ENCODE measurements around the gene ARHGAP26. TPM values are rescaled to one million over a fixed set of nuclear protein-coding genes. Genes with fewer than 3 reads are reported as not detected.

ARHGAP26 gene
- total and polyA plus RNA-seq, 9 donors: 1.9 to 47.1 (median 12.0) TPM

DNA sequence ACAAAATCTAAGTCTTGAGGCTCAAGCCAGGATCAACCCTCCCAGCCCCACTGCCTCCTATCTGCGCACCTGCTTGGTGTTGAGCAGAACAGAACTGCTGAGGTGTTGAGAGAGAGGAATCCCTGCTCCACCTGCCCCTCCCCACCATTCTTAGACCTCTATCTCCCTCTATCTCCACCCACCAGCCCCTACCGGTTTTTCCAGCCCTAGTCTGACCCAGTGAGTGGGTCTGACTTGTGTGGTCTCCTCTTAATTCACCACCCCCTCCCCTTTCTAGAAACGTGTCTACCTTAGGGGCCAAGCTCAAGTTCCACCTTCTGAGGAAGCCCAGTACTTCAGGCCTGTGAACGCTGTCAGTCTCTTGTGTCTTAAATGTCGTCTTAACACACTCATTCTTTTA lies 93.7 kb downstream of the ARHGAP26 start:
- Histone ChIP-seq H3K4me3 (no peak overlapping the region), H3K27ac (no peak overlapping the region), H3K4me1 (ENCODE audit: insufficient read depth) (no peaks in the 10 kb centered on the region), H3K36me3 (no peaks in the 10 kb centered on the region), H3K27me3 (no peaks in the 10 kb centered on the region), H3K9me3 (no peaks in the 10 kb centered on the region)
- TF ChIP-seq, protein P1, sequence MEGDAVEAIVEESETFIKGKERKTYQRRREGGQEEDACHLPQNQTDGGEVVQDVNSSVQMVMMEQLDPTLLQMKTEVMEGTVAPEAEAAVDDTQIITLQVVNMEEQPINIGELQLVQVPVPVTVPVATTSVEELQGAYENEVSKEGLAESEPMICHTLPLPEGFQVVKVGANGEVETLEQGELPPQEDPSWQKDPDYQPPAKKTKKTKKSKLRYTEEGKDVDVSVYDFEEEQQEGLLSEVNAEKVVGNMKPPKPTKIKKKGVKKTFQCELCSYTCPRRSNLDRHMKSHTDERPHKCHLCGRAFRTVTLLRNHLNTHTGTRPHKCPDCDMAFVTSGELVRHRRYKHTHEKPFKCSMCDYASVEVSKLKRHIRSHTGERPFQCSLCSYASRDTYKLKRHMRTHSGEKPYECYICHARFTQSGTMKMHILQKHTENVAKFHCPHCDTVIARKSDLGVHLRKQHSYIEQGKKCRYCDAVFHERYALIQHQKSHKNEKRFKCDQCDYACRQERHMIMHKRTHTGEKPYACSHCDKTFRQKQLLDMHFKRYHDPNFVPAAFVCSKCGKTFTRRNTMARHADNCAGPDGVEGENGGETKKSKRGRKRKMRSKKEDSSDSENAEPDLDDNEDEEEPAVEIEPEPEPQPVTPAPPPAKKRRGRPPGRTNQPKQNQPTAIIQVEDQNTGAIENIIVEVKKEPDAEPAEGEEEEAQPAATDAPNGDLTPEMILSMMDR (IDR thresholded peaks at IDR 0.05): no peak
- TF ChIP-seq EP300 (IDR thresholded peaks at IDR 0.05) (no peak), POLR2A (IDR thresholded peaks at IDR 0.05) (no peak)
- DNase-seq: no peak
- WGBS, 3 donors: 79 to 80% (median 79%) methylated on average over 5 of the region's 5 CpGs
- intact Hi-C loops (cut with DNase I): no loop called here

GRCh38 chr5:142864290-142865260 lies 94.4 kb downstream of the ARHGAP26 start:
- WGBS, 3 donors: 84 to 86% (median 85%) methylated on average over 13 of the region's 13 CpGs
- no peak for DNase-seq
- no peaks in the 10 kb centered on the region for H3K9me3 ChIP-seq
- H3K36me3 ChIP-seq: no peaks in the 10 kb centered on the region
- H3K27me3 ChIP-seq: no peaks in the 10 kb centered on the region
- no peak overlapping the region for H3K4me3 ChIP-seq
- H3K27ac ChIP-seq: no peak overlapping the region
- intact Hi-C loops (cut with DNase I): no loop called here
- H3K4me1 ChIP-seq (ENCODE audit: insufficient read depth): no peaks in the 10 kb centered on the region
- TF ChIP-seq POLR2A (IDR thresholded peaks at IDR 0.05) (no peak), EP300 (IDR thresholded peaks at IDR 0.05) (no peak)
- TF ChIP-seq, protein P1 (IDR thresholded peaks at IDR 0.05): no peak

DNA sequence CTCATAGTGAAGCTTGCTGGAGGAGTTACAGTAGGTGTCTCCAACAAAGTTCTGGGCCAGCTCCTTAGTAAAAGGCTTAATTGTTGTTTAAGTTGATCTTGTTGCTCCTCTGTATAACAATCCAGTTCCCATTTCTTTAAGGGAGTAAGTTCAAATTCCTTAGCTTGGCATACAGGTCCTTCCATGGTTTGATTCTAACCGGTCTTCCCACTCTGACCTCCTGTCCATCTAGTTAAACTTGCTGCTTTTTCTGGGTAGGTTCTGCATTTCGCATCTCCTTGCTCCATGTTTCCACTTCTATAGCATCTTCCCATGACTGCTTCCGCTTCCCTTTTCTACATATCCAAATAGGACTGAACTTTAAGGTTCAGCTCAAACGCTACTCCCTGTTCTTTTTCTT lies 95.5 kb downstream of the ARHGAP26 start:
- no peaks in the 10 kb centered on the region for H3K27me3 ChIP-seq
- H3K27ac ChIP-seq: no peak overlapping the region
- no peaks in the 10 kb centered on the region for H3K36me3 ChIP-seq
- H3K4me3 ChIP-seq: no peak overlapping the region
- WGBS, 3 donors: 93 to 96% (median 95%) methylated on average over 4 of the region's 4 CpGs
- DNase-seq: no peak
- intact Hi-C loops (cut with DNase I): no loop called here
- TF ChIP-seq, protein P1 (IDR thresholded peaks at IDR 0.05): no peak
- no peak for TF ChIP-seq POLR2A (IDR thresholded peaks at IDR 0.05)
- TF ChIP-seq EP300 (IDR thresholded peaks at IDR 0.05): no peak
- H3K4me1 ChIP-seq (ENCODE audit: insufficient read depth): peaks cover 2% of the 10 kb centered on the region
- no peaks in the 10 kb centered on the region for H3K9me3 ChIP-seq

DNA sequence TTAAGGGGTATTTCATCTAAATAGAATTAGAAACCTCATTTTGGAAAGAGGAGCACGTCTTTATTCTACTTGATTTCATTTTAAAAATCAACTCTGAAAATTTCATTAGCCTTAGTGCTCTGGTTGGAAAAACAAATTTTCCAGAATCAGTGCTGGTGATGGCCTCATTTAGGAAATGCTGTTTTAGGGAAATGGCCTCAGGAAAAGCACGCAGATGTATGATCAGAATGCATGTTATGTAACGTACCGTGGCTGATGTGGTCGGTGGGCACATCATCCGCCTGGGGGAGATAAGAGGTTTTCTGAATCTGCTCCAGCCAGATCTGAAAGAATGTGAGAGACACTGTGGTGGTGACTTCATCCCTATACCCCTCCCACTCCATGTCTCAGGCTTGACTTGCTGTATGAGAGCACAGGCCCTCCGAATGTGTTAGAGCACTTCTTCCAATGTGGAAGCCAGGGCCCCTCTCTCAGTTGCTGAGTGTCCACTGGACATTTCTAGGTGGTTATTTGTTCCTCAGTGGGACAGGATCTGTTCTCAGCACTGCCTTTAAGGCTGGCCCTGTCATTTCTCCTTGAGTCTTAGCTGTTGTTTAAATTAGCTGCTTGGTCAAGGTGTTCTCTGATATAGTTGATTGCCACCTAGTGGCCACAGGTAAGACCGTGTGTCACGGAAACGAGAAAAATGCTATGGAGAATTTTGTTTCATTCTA lies 96.5 kb downstream of the ARHGAP26 start:
- no peaks in the 10 kb centered on the region for H3K36me3 ChIP-seq
- TF ChIP-seq EP300 (IDR thresholded peaks at IDR 0.05): no peak
- TF ChIP-seq, protein P1 (IDR thresholded peaks at IDR 0.05): peak in 2 of 3 donors; percentile 19 to 50
- TF ChIP-seq POLR2A (IDR thresholded peaks at IDR 0.05): no peak
- peak in 1 of 5 donors; percentile 34 for DNase-seq
- H3K27me3 ChIP-seq: no peaks in the 10 kb centered on the region
- intact Hi-C loops (cut with DNase I): no loop called here
- 58 to 62% (median 59%) methylated on average over 10 of the region's 10 CpGs for WGBS, 3 donors
- no peak overlapping the region for H3K27ac ChIP-seq
- peaks cover 2% of the 10 kb centered on the region for H3K4me1 ChIP-seq (ENCODE audit: insufficient read depth)
- no peak overlapping the region for H3K4me3 ChIP-seq
- H3K9me3 ChIP-seq: no peaks in the 10 kb centered on the region
